ENCODE data around the gene ZDHHC14.
A peak's percentile ranks its signal among the peaks of the same experiment; 100 is the strongest.
"Not testable (repeated sequence)": the region's sequence is repeated elsewhere in the genome, so short reads cannot be mapped to it uniquely, and the experiment has no call there.

The ZDHHC14 gene

GRCh38 chr6:157552081-157552747, 171.2 kb downstream of the ZDHHC14 start:
- no peaks in the 10 kb centered on the region for H3K27me3 Mint-ChIP-seq
- no peak overlapping the region for H3K4me3 Mint-ChIP-seq
- H3K9me3 Mint-ChIP-seq: peaks cover 5% of the 10 kb centered on the region
- H3K36me3 Mint-ChIP-seq (ENCODE audit: insufficient read depth): peaks cover 14% of the 10 kb centered on the region
- ATAC-seq (replicated peaks; ENCODE audit: extremely low read depth, poor library complexity, severe bottlenecking): no peak
- DNase-seq (ENCODE audit: low spot score in 2 of 2): no peak
- H3K4me1 Mint-ChIP-seq: peaks cover 43% of the 10 kb centered on the region
- H3K27ac Mint-ChIP-seq (ENCODE audit: low read depth): no peak overlapping the region

GRCh38 chr6:157552820-157553485, 172.0 kb downstream of the ZDHHC14 start:
- ATAC-seq (replicated peaks; ENCODE audit: extremely low read depth, poor library complexity, severe bottlenecking) (no peak), DNase-seq (ENCODE audit: low spot score in 2 of 2) (no peak)
- Mint-ChIP-seq H3K4me1 (peaks cover 43% of the 10 kb centered on the region), H3K27ac (ENCODE audit: low read depth) (no peak overlapping the region), H3K4me3 (no peak overlapping the region), H3K9me3 (peaks cover 5% of the 10 kb centered on the region), H3K36me3 (ENCODE audit: insufficient read depth) (peaks cover 14% of the 10 kb centered on the region), H3K27me3 (no peaks in the 10 kb centered on the region)

- Mint-ChIP-seq H3K27ac (ENCODE audit: low read depth) (no peak overlapping the region), H3K4me1 (peaks cover 33% of the 10 kb centered on the region), H3K36me3 (ENCODE audit: insufficient read depth) (peaks cover 11% of the 10 kb centered on the region), H3K9me3 (peaks cover 5% of the 10 kb centered on the region), H3K4me3 (no peak overlapping the region), H3K27me3 (no peaks in the 10 kb centered on the region)
- DNase-seq (ENCODE audit: low spot score in 2 of 2) (no peak), ATAC-seq (replicated peaks; ENCODE audit: extremely low read depth, poor library complexity, severe bottlenecking) (no peak)
Observed at GRCh38 chr6:157554747-157555146, 173.8 kb downstream of the ZDHHC14 start.

- peaks cover 4% of the 10 kb centered on the region for H3K36me3 Mint-ChIP-seq (ENCODE audit: insufficient read depth)
- peak overlapping the region; percentile 64 for H3K27ac Mint-ChIP-seq (ENCODE audit: low read depth)
- H3K27me3 Mint-ChIP-seq: no peaks in the 10 kb centered on the region
- ATAC-seq (replicated peaks; ENCODE audit: extremely low read depth, poor library complexity, severe bottlenecking) (no peak), DNase-seq (ENCODE audit: low spot score in 2 of 2) (no peak)
- H3K4me3 Mint-ChIP-seq: no peak overlapping the region
- peaks cover 3% of the 10 kb centered on the region for H3K9me3 Mint-ChIP-seq
- peaks cover 27% of the 10 kb centered on the region for H3K4me1 Mint-ChIP-seq
Observed at GRCh38 chr6:157555455-157556143, 174.6 kb downstream of the ZDHHC14 start.

GRCh38 chr6:157556144-157556645, 175.2 kb downstream of the ZDHHC14 start:
- H3K27ac Mint-ChIP-seq (ENCODE audit: low read depth): peak overlapping the region; percentile 64
- peaks cover 28% of the 10 kb centered on the region for H3K4me1 Mint-ChIP-seq
- peaks cover 2% of the 10 kb centered on the region for H3K36me3 Mint-ChIP-seq (ENCODE audit: insufficient read depth)
- no peak overlapping the region for H3K4me3 Mint-ChIP-seq
- H3K27me3 Mint-ChIP-seq: no peaks in the 10 kb centered on the region
- DNase-seq (ENCODE audit: low spot score in 2 of 2) (no peak), ATAC-seq (replicated peaks; ENCODE audit: extremely low read depth, poor library complexity, severe bottlenecking) (no peak)
- no peaks in the 10 kb centered on the region for H3K9me3 Mint-ChIP-seq

- Mint-ChIP-seq H3K27me3 (no peaks in the 10 kb centered on the region), H3K27ac (ENCODE audit: low read depth) (no peak overlapping the region), H3K36me3 (ENCODE audit: insufficient read depth) (peaks cover 2% of the 10 kb centered on the region), H3K4me3 (peak overlapping the region; percentile 14), H3K9me3 (no peaks in the 10 kb centered on the region), H3K4me1 (peaks cover 29% of the 10 kb centered on the region)
- ATAC-seq (replicated peaks; ENCODE audit: extremely low read depth, poor library complexity, severe bottlenecking) (no peak), DNase-seq (ENCODE audit: low spot score in 2 of 2) (no peak)
Observed at GRCh38 chr6:157556671-157557430, 175.9 kb downstream of the ZDHHC14 start.

GRCh38 chr6:157557559-157557958, 176.6 kb downstream of the ZDHHC14 start:
- Mint-ChIP-seq H3K4me3 (no peak overlapping the region), H3K4me1 (peaks cover 29% of the 10 kb centered on the region), H3K27ac (ENCODE audit: low read depth) (no peak overlapping the region), H3K9me3 (no peaks in the 10 kb centered on the region), H3K27me3 (no peaks in the 10 kb centered on the region), H3K36me3 (ENCODE audit: insufficient read depth) (peaks cover 4% of the 10 kb centered on the region)
- ATAC-seq (replicated peaks; ENCODE audit: extremely low read depth, poor library complexity, severe bottlenecking) (no peak), DNase-seq (ENCODE audit: low spot score in 2 of 2) (no peak)

GRCh38 chr6:157558049-157558448, 177.1 kb downstream of the ZDHHC14 start:
- Mint-ChIP-seq H3K36me3 (ENCODE audit: insufficient read depth) (peaks cover 4% of the 10 kb centered on the region), H3K27ac (ENCODE audit: low read depth) (no peak overlapping the region), H3K4me1 (peaks cover 24% of the 10 kb centered on the region), H3K4me3 (no peak overlapping the region), H3K9me3 (no peaks in the 10 kb centered on the region), H3K27me3 (no peaks in the 10 kb centered on the region)
- ATAC-seq (replicated peaks; ENCODE audit: extremely low read depth, poor library complexity, severe bottlenecking) (no peak), DNase-seq (ENCODE audit: low spot score in 2 of 2) (no peak)

- no peak for DNase-seq (ENCODE audit: low spot score in 2 of 2)
- no peaks in the 10 kb centered on the region for H3K27me3 Mint-ChIP-seq
- peaks cover 4% of the 10 kb centered on the region for H3K36me3 Mint-ChIP-seq (ENCODE audit: insufficient read depth)
- ATAC-seq (replicated peaks; ENCODE audit: extremely low read depth, poor library complexity, severe bottlenecking): no peak
- H3K27ac Mint-ChIP-seq (ENCODE audit: low read depth): no peak overlapping the region
- peaks cover 28% of the 10 kb centered on the region for H3K4me1 Mint-ChIP-seq
- H3K4me3 Mint-ChIP-seq: no peak overlapping the region
- no peaks in the 10 kb centered on the region for H3K9me3 Mint-ChIP-seq
Observed at GRCh38 chr6:157558487-157559200, 177.7 kb downstream of the ZDHHC14 start.

- H3K4me1 Mint-ChIP-seq: peaks cover 28% of the 10 kb centered on the region
- H3K36me3 Mint-ChIP-seq (ENCODE audit: insufficient read depth): peaks cover 4% of the 10 kb centered on the region
- ATAC-seq (replicated peaks; ENCODE audit: extremely low read depth, poor library complexity, severe bottlenecking): no peak
- H3K27ac Mint-ChIP-seq (ENCODE audit: low read depth): no peak overlapping the region
- H3K9me3 Mint-ChIP-seq: no peaks in the 10 kb centered on the region
- no peak for DNase-seq (ENCODE audit: low spot score in 2 of 2)
- no peaks in the 10 kb centered on the region for H3K27me3 Mint-ChIP-seq
- H3K4me3 Mint-ChIP-seq: no peak overlapping the region
Observed at GRCh38 chr6:157559201-157559756, 178.3 kb downstream of the ZDHHC14 start.

- H3K36me3 Mint-ChIP-seq (ENCODE audit: insufficient read depth); H3K4me3 Mint-ChIP-seq; H3K27ac Mint-ChIP-seq (ENCODE audit: low read depth); H3K9me3 Mint-ChIP-seq; DNase-seq (ENCODE audit: low spot score in 2 of 2); ATAC-seq (replicated peaks; ENCODE audit: extremely low read depth, poor library complexity, severe bottlenecking); H3K27me3 Mint-ChIP-seq: not testable (repeated sequence)
- peaks cover 28% of the 10 kb centered on the region for H3K4me1 Mint-ChIP-seq
Observed at GRCh38 chr6:157560063-157560462, 179.1 kb downstream of the ZDHHC14 start.

All from central memory CD8-positive, alpha-beta T cell (primary cell).